ENCODE measurements around the gene SNAPC5. TPM values are rescaled to one million over a fixed set of nuclear protein-coding genes. Genes with fewer than 3 reads are reported as not detected.

Gene SNAPC5
- total RNA-seq, 1 experiment from 2014 or later: 28.3 TPM

- intact Hi-C loops (cut with micrococcal nuclease): no loop called here
- Histone ChIP-seq H3K79me2 (ENCODE audit: insufficient read depth, low read length) (no peaks in the 10 kb centered on the region), H3K27me3 (ENCODE audit: insufficient read depth, low read length) (no peaks in the 10 kb centered on the region), H3K4me2 (ENCODE audit: low read length) (peak overlapping the region; percentile 63), H3K9me3 (ENCODE audit: control insufficient read depth in 1 of 2, insufficient read depth in 1 of 2, low read depth in 1 of 2, low read length in 2 of 2) (no peaks in the 10 kb centered on the region), H3K4me1 (ENCODE audit: control insufficient read depth in 1 of 2, insufficient read depth in 2 of 2, low read length in 2 of 2) (peaks cover 11 to 22% of the 10 kb centered on the region in 2 experiments; a peak in 3 of 4 replicates), H3K4me3 (replicated peaks in 1 of 2; ENCODE audit: low read depth in 1 of 2, low read length in 2 of 2) (peak overlapping the region in 1 of 2 experiments; percentile 26; a peak in 2 of 4 replicates), H2AFZ (ENCODE audit: low read depth, low read length, poor library complexity, severe bottlenecking) (no peak overlapping the region), H3K36me3 (ENCODE audit: control insufficient read depth in 1 of 2, insufficient read depth in 2 of 2, low read length in 2 of 2) (no peaks in the 10 kb centered on the region), H4K20me1 (ENCODE audit: insufficient read depth) (no peaks in the 10 kb centered on the region), H3K9ac (ENCODE audit: low read length) (peak overlapping the region; percentile 6; the same call in 1 of the 2 replicates), H3K9me2 (ENCODE audit: insufficient read depth) (no peaks in the 10 kb centered on the region), H3K27ac (ENCODE audit: low read depth, low read length) (no peak overlapping the region; the same call in 1 of the 2 replicates)
- no TSS peak for BruUV-seq (replicated peaks)
- DNase-seq (ENCODE audit: low read depth, low spot score): no peak
- RAD21 ChIA-PET (ENCODE audit: low non-redundant PET in 1 of 2, low total read pairs in 2 of 2, uncharacterized antibody in 2 of 2, unreplicated experiment in 2 of 2): no interaction called here
- POLR2A ChIA-PET: no interaction called here
- TF ChIP-seq JUND (IDR thresholded peaks at IDR 0.05) (no peak), POLR2A (IDR thresholded peaks at IDR 0.05; ENCODE audit: borderline replicate concordance, extremely low read depth, insufficient read depth, insufficient read length) (no peak), ZBTB33 (IDR thresholded peaks at IDR 0.05; ENCODE audit: extremely low read depth, insufficient replicate concordance, low read length) (no peak), EZH2phosphoT487 (IDR thresholded peaks at IDR 0.05; ENCODE audit: borderline replicate concordance) (no peak), SRF (IDR thresholded peaks at IDR 0.05; ENCODE audit: low read depth) (no peak), EZH2 (IDR thresholded peaks at IDR 0.05) (no peak), FOSL1 (IDR thresholded peaks at IDR 0.05; ENCODE audit: low read depth) (no peak), CEBPB (IDR thresholded peaks at IDR 0.05; ENCODE audit: low read depth) (no peak), SP1 (IDR thresholded peaks at IDR 0.05; ENCODE audit: low read depth) (no peak), SIN3A (IDR thresholded peaks at IDR 0.05; ENCODE audit: low read depth) (no peak), ELF1 (IDR thresholded peaks at IDR 0.05; ENCODE audit: borderline replicate concordance, low read depth) (no peak), EGR1 (IDR thresholded peaks at IDR 0.05; ENCODE audit: low read depth) (no peak), RAD21 (IDR thresholded peaks at IDR 0.05; ENCODE audit: low read depth) (no peak), POLR2AphosphoS5 (IDR thresholded peaks at IDR 0.05; ENCODE audit: low read depth, low read length) (no peak), MAX (IDR thresholded peaks at IDR 0.05) (no peak)
- TF ChIP-seq, protein P1, sequence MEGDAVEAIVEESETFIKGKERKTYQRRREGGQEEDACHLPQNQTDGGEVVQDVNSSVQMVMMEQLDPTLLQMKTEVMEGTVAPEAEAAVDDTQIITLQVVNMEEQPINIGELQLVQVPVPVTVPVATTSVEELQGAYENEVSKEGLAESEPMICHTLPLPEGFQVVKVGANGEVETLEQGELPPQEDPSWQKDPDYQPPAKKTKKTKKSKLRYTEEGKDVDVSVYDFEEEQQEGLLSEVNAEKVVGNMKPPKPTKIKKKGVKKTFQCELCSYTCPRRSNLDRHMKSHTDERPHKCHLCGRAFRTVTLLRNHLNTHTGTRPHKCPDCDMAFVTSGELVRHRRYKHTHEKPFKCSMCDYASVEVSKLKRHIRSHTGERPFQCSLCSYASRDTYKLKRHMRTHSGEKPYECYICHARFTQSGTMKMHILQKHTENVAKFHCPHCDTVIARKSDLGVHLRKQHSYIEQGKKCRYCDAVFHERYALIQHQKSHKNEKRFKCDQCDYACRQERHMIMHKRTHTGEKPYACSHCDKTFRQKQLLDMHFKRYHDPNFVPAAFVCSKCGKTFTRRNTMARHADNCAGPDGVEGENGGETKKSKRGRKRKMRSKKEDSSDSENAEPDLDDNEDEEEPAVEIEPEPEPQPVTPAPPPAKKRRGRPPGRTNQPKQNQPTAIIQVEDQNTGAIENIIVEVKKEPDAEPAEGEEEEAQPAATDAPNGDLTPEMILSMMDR (IDR thresholded peaks at IDR 0.05 in 2 of 3, conservative IDR thresholded peaks at IDR 0.05 in 1 of 3; ENCODE audit: borderline replicate concordance in 1 of 3, insufficient read depth in 1 of 3, low read depth in 2 of 3, low read length in 2 of 3): no peak
- TF ChIP-seq, protein P2, sequence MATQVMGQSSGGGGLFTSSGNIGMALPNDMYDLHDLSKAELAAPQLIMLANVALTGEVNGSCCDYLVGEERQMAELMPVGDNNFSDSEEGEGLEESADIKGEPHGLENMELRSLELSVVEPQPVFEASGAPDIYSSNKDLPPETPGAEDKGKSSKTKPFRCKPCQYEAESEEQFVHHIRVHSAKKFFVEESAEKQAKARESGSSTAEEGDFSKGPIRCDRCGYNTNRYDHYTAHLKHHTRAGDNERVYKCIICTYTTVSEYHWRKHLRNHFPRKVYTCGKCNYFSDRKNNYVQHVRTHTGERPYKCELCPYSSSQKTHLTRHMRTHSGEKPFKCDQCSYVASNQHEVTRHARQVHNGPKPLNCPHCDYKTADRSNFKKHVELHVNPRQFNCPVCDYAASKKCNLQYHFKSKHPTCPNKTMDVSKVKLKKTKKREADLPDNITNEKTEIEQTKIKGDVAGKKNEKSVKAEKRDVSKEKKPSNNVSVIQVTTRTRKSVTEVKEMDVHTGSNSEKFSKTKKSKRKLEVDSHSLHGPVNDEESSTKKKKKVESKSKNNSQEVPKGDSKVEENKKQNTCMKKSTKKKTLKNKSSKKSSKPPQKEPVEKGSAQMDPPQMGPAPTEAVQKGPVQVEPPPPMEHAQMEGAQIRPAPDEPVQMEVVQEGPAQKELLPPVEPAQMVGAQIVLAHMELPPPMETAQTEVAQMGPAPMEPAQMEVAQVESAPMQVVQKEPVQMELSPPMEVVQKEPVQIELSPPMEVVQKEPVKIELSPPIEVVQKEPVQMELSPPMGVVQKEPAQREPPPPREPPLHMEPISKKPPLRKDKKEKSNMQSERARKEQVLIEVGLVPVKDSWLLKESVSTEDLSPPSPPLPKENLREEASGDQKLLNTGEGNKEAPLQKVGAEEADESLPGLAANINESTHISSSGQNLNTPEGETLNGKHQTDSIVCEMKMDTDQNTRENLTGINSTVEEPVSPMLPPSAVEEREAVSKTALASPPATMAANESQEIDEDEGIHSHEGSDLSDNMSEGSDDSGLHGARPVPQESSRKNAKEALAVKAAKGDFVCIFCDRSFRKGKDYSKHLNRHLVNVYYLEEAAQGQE (IDR thresholded peaks at IDR 0.05; ENCODE audit: low read depth): no peak
- TF ChIP-seq, protein P3, sequence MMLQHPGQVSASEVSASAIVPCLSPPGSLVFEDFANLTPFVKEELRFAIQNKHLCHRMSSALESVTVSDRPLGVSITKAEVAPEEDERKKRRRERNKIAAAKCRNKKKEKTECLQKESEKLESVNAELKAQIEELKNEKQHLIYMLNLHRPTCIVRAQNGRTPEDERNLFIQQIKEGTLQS (IDR thresholded peaks at IDR 0.05): no peak
- ATAC-seq: peak; percentile 77; the same call in 1 of the 2 replicates
- CTCF ChIA-PET: no interaction called here
Measured at GRCh38 chr15:66472176-66472999, 25.2 kb downstream of the SNAPC5 start.
